HepG2 (cell line): ENCODE data around the gene ZFAND3. TPM values are rescaled to one million over a fixed set of nuclear protein-coding genes. Genes with fewer than 3 reads are reported as not detected.

Experiments used
- ATF6 ChIP-seq: sonication (generic); formaldehyde crosslinking; conservative IDR thresholded peaks from 2 replicates; pipeline ENCODE4 v1.4.0; 2020; ENCODE audit warnings: missing genetic modification reagents
- CHD4 ChIP-seq: fragments of 200-600 bp; sonication (generic); IDR thresholded peaks from 2 replicates; pipeline ENCODE4 v1.7.0; 2017; ENCODE audit warnings: mild to moderate bottlenecking, low read length, borderline replicate concordance
- HNRNPLL ChIP-seq: fragments of 200-400 bp; formaldehyde crosslinking; IDR thresholded peaks from 2 replicates; pipeline ENCODE4 v1.6.1; 2017; ENCODE audit warnings: mild to moderate bottlenecking, low read depth, low read length; ENCODE audit not compliant: poor library complexity, severe bottlenecking
- HOXA5 ChIP-seq: sonication (generic); formaldehyde crosslinking; IDR thresholded peaks from 2 replicates; pipeline ENCODE4 v1.4.0; 2020; ENCODE audit warnings: missing genetic modification reagents
- JUN ChIP-seq: sonication (generic); formaldehyde crosslinking; IDR thresholded peaks from 2 replicates; pipeline ENCODE4 v1.4.0; 2020; ENCODE audit warnings: mild to moderate bottlenecking, missing genetic modification reagents
- KDM2A ChIP-seq: sonication (generic); formaldehyde crosslinking; IDR thresholded peaks from 2 replicates; pipeline ENCODE4 v1.4.0; 2020; ENCODE audit warnings: low read depth, missing genetic modification reagents, borderline replicate concordance
- NFYB ChIP-seq: sonication (generic); formaldehyde crosslinking; IDR thresholded peaks from 2 replicates; pipeline ENCODE4 v1.4.0; 2020; ENCODE audit warnings: missing genetic modification reagents
- NFYC ChIP-seq: IDR thresholded peaks from 2 replicates; pipeline ENCODE4 v1.6.1; 2016; ENCODE audit warnings: missing genetic modification reagents, missing compliant biosample characterization
- TBX3 ChIP-seq: fragments of 450-650 bp; IDR thresholded peaks from 2 replicates; pipeline ENCODE4 v1.6.1; 2017; ENCODE audit warnings: antibody characterized with exemption, mild to moderate bottlenecking, inconsistent platforms, borderline replicate concordance
- ZBTB3 ChIP-seq: sonication (generic); formaldehyde crosslinking; IDR thresholded peaks from 2 replicates; pipeline ENCODE4 v1.4.0; 2020; ENCODE audit warnings: low read depth, mild to moderate bottlenecking, moderate library complexity, missing genetic modification reagents, borderline replicate concordance
- ZFX ChIP-seq: sonication (generic); formaldehyde crosslinking; IDR thresholded peaks from 2 replicates; pipeline ENCODE4 v1.4.0; 2020; ENCODE audit warnings: mild to moderate bottlenecking, low read depth, missing genetic modification reagents, moderate library complexity
- ZFYVE20 ChIP-seq: sonication (generic); formaldehyde crosslinking; IDR thresholded peaks from 2 replicates; pipeline ENCODE4 v1.8.0; 2023; ENCODE audit warnings: low read depth, mild to moderate bottlenecking, moderate library complexity, missing genetic modification reagents, borderline replicate concordance
- ZNF251 ChIP-seq: sonication (generic); formaldehyde crosslinking; IDR thresholded peaks from 2 replicates; pipeline ENCODE4 v1.9.0; 2021; ENCODE audit warnings: mild to moderate bottlenecking, missing genetic modification reagents
- ZNF296 ChIP-seq: sonication (generic); formaldehyde crosslinking; conservative IDR thresholded peaks from 2 replicates; pipeline ENCODE4 v1.5.0; 2020; ENCODE audit warnings: mild to moderate bottlenecking, missing genetic modification reagents
- ZNF577 ChIP-seq: sonication (generic); formaldehyde crosslinking; IDR thresholded peaks from 2 replicates; pipeline ENCODE4 v1.4.0; 2020; ENCODE audit warnings: mild to moderate bottlenecking, low read depth, missing genetic modification reagents, borderline replicate concordance
- ZNF598 ChIP-seq: sonication (generic); formaldehyde crosslinking; IDR thresholded peaks from 2 replicates; pipeline ENCODE4 v1.5.1; 2020; ENCODE audit warnings: mild to moderate bottlenecking, missing genetic modification reagents, borderline replicate concordance
- ZNF703 ChIP-seq: sonication (generic); formaldehyde crosslinking; IDR thresholded peaks from 2 replicates; pipeline ENCODE4 v1.5.1; 2020; ENCODE audit warnings: missing genetic modification reagents, mild to moderate bottlenecking, moderate library complexity, borderline replicate concordance
- polyA plus RNA-seq, 8 experiments: library from polyadenylated mRNA; depleted of rRNA in 3 of 8; stranded (reverse) in 7 of 8; unstranded in 1 of 8; fragments of >200 nt; fragmentation: Illumina TruSeq in 4 of 8; extraction: Trizol in 4 of 8; gene quantifications; 2 replicates each; pipeline versions ENCODE4 v1.2.1 to v1.2.3, GENCODE V29; 2011 to 2016; ENCODE audit warnings: low read depth in 4 of 8, missing spikeins in 1 of 8, mixed read lengths in 1 of 8; ENCODE audit not compliant: insufficient read depth in 1 of 8
- total RNA-seq, 5 experiments: library from RNA; depleted of rRNA; stranded (reverse); fragments of >200 nt; fragmentation: Illumina TruSeq; extraction: Trizol; gene quantifications; 2 replicates each; pipeline ENCODE4 v1.2.3, GENCODE V29; 2016; ENCODE audit warnings: low read depth in 1 of 5
- TF ChIP-seq, protein P1 (sequence below): sonication (generic); formaldehyde crosslinking; IDR thresholded peaks from 2 replicates; pipeline ENCODE4 v1.5.1; 2020; ENCODE audit warnings: missing genetic modification reagents, mild to moderate bottlenecking, borderline replicate concordance
- TF ChIP-seq, protein P2 (sequence below): sonication (generic); formaldehyde crosslinking; IDR thresholded peaks from 2 replicates; pipeline ENCODE4 v1.5.1; 2020; ENCODE audit warnings: missing genetic modification reagents, mild to moderate bottlenecking, borderline replicate concordance
- TF ChIP-seq, protein P3 (sequence below): sonication (generic); formaldehyde crosslinking; IDR thresholded peaks from 2 replicates; pipeline ENCODE4 v1.4.0; 2020; ENCODE audit warnings: missing genetic modification reagents
- TF ChIP-seq, protein P4 (sequence below): sonication (generic); formaldehyde crosslinking; IDR thresholded peaks from 2 replicates; pipeline ENCODE4 v1.4.0; 2020; ENCODE audit warnings: missing genetic modification reagents

Gene ZFAND3
- total and polyA plus RNA-seq, 2 of the 13 experiments (the other 11 are each of a cell fraction or from before 2014, with no cell fraction given) = 16.4 to 17.1 TPM

GRCh38 chr6:38155144-38155543, 335.6 kb downstream of the ZFAND3 start (continued):
- TF ChIP-seq ZNF577 (no peak), KDM2A (CRISPR knock-in tag) (no peak), ZBTB3 (no peak), ZNF296 (CRISPR knock-in tag) (no peak), CHD4 (0 out of 2 replicates have a peak, but pooled peaks have one; percentile 26), JUN (no peak), NFYB (CRISPR knock-in tag) (no peak), ZNF703 (CRISPR knock-in tag) (no peak), HOXA5 (CRISPR knock-in tag) (no peak), ZFX (peak; percentile 66; the same call in 1 of the 2 replicates), ATF6 (CRISPR knock-in tag) (no peak), ZFYVE20 (CRISPR knock-in tag) (no peak), HNRNPLL (no peak), TBX3 (peak; percentile 26; the same call in 1 of the 2 replicates), ZNF251 (CRISPR knock-in tag) (no peak), NFYC (CRISPR knock-in tag) (0 out of 2 replicates have a peak, but pooled peaks have one; percentile 9), ZNF598 (CRISPR knock-in tag) (no peak)
- TF ChIP-seq, protein P1, sequence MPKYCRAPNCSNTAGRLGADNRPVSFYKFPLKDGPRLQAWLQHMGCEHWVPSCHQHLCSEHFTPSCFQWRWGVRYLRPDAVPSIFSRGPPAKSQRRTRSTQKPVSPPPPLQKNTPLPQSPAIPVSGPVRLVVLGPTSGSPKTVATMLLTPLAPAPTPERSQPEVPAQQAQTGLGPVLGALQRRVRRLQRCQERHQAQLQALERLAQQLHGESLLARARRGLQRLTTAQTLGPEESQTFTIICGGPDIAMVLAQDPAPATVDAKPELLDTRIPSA (CRISPR knock-in tag) = no peak
- TF ChIP-seq, protein P2, sequence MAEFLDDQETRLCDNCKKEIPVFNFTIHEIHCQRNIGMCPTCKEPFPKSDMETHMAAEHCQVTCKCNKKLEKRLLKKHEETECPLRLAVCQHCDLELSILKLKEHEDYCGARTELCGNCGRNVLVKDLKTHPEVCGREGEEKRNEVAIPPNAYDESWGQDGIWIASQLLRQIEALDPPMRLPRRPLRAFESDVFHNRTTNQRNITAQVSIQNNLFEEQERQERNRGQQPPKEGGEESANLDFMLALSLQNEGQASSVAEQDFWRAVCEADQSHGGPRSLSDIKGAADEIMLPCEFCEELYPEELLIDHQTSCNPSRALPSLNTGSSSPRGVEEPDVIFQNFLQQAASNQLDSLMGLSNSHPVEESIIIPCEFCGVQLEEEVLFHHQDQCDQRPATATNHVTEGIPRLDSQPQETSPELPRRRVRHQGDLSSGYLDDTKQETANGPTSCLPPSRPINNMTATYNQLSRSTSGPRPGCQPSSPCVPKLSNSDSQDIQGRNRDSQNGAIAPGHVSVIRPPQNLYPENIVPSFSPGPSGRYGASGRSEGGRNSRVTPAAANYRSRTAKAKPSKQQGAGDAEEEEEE (CRISPR knock-in tag) = no peak
- TF ChIP-seq, protein P3, sequence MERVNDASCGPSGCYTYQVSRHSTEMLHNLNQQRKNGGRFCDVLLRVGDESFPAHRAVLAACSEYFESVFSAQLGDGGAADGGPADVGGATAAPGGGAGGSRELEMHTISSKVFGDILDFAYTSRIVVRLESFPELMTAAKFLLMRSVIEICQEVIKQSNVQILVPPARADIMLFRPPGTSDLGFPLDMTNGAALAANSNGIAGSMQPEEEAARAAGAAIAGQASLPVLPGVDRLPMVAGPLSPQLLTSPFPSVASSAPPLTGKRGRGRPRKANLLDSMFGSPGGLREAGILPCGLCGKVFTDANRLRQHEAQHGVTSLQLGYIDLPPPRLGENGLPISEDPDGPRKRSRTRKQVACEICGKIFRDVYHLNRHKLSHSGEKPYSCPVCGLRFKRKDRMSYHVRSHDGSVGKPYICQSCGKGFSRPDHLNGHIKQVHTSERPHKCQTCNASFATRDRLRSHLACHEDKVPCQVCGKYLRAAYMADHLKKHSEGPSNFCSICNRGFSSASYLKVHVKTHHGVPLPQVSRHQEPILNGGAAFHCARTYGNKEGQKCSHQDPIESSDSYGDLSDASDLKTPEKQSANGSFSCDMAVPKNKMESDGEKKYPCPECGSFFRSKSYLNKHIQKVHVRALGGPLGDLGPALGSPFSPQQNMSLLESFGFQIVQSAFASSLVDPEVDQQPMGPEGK = no peak
- TF ChIP-seq, protein P4, sequence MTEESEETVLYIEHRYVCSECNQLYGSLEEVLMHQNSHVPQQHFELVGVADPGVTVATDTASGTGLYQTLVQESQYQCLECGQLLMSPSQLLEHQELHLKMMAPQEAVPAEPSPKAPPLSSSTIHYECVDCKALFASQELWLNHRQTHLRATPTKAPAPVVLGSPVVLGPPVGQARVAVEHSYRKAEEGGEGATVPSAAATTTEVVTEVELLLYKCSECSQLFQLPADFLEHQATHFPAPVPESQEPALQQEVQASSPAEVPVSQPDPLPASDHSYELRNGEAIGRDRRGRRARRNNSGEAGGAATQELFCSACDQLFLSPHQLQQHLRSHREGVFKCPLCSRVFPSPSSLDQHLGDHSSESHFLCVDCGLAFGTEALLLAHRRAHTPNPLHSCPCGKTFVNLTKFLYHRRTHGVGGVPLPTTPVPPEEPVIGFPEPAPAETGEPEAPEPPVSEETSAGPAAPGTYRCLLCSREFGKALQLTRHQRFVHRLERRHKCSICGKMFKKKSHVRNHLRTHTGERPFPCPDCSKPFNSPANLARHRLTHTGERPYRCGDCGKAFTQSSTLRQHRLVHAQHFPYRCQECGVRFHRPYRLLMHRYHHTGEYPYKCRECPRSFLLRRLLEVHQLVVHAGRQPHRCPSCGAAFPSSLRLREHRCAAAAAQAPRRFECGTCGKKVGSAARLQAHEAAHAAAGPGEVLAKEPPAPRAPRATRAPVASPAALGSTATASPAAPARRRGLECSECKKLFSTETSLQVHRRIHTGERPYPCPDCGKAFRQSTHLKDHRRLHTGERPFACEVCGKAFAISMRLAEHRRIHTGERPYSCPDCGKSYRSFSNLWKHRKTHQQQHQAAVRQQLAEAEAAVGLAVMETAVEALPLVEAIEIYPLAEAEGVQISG (CRISPR knock-in tag) = no peak
